ENCODE data around the gene KEAP1. TPM values are rescaled to one million over a fixed set of nuclear protein-coding genes. Genes with fewer than 3 reads are reported as not detected.

KEAP1 gene
- polyA plus RNA-seq, 1 experiment = 46.7 TPM

DNA sequence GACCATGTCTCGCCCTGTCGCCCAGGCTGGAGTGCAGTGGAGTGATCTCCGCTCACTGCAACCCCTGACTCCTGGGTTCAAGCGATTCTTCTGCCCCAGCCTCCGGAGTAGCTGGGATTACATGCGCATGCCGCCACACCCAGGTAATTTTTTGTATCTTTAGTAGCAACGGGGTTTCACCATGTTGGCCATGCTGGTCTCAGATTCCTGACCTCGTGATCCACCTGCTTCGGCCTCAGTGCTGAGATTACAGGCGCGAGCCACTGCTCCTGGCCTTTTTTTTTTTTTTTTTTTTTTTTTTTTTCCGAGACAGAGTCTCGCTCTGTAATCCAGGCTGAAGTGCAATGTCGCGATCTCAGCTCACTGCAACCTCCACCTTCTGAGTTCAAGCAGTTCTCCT is 4.9 kb upstream of the KEAP1 start:
- H3K27me3 ChIP-seq (ENCODE audit: control insufficient read depth, insufficient read depth, low read length) = peaks cover 17% of the 10 kb centered on the region
- no peak overlapping the region for H3K27ac ChIP-seq (ENCODE audit: low read depth, low read length)
- H3K9me3 ChIP-seq (ENCODE audit: control insufficient read depth, insufficient read depth, low read length) = no peaks in the 10 kb centered on the region
- H3K4me3 ChIP-seq (ENCODE audit: low read depth, low read length) = no peak overlapping the region
- no peak for DNase-seq (ENCODE audit: low read depth, low spot score)
- TF ChIP-seq, protein P1, sequence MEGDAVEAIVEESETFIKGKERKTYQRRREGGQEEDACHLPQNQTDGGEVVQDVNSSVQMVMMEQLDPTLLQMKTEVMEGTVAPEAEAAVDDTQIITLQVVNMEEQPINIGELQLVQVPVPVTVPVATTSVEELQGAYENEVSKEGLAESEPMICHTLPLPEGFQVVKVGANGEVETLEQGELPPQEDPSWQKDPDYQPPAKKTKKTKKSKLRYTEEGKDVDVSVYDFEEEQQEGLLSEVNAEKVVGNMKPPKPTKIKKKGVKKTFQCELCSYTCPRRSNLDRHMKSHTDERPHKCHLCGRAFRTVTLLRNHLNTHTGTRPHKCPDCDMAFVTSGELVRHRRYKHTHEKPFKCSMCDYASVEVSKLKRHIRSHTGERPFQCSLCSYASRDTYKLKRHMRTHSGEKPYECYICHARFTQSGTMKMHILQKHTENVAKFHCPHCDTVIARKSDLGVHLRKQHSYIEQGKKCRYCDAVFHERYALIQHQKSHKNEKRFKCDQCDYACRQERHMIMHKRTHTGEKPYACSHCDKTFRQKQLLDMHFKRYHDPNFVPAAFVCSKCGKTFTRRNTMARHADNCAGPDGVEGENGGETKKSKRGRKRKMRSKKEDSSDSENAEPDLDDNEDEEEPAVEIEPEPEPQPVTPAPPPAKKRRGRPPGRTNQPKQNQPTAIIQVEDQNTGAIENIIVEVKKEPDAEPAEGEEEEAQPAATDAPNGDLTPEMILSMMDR (IDR thresholded peaks at IDR 0.05; ENCODE audit: low read depth, low read length) = no peak
- ChIA-PET CTCF (interaction anchor here (0.6 to 1.9 kb wide), 5 partner anchors 9 to 192 kb away, joined by 3 to 5 read pairs (median 3); no protein-coding TSS in a partner anchor), POLR2A (interaction anchor here (0.6 kb wide), 1 partner anchor 833 kb away, joined by 7 read pairs; the partner anchor contains the start of gene ZNF562)

DNA sequence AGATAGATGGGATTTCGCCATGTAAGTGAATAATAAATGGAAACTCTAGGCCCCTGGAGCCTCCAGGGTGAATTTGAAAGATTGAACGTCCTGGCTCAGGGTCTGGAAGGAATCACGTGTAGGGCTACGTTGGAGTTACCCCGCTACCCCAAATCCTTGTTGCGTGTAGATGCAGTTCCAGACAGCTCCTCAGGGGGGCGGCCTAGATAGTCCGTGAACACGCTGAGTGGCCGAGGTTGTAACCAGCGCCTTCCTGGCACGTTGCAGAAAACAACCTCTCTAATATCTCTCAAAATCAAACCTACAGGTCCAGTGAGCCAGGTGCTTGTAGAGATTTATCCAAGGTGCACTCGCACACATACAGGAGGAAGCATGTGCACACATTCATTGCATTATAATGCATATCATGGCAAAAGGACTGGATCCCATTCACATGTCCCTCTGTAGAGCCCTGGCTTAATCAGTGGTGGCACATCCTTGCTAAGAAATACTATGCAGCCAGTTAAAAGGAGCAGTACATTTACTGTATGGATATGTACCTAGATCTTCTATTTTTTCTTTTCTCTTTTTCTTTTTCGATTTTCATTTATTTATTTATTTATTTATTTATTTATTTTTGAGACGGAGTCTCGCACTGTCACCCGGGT is 2.5 kb upstream of the KEAP1 start:
- POLR2A ChIA-PET = no interaction called here
- H3K27ac ChIP-seq (ENCODE audit: low read depth, low read length) = no peak overlapping the region
- H3K9me3 ChIP-seq (ENCODE audit: control insufficient read depth, insufficient read depth, low read length) = no peaks in the 10 kb centered on the region; the same call in 1 of the 2 replicates
- H3K27me3 ChIP-seq (ENCODE audit: control insufficient read depth, insufficient read depth, low read length) = peaks cover 3% of the 10 kb centered on the region
- CTCF ChIA-PET = interaction anchor here (0.5 to 1.4 kb wide), 10 partner anchors 18 to 139 kb away, joined by 3 to 6 read pairs (median 4); partner anchors contain the start of gene CDC37
- TF ChIP-seq, protein P1 (IDR thresholded peaks at IDR 0.05; ENCODE audit: low read depth, low read length) = peak; percentile 81
- H3K4me3 ChIP-seq (ENCODE audit: low read depth, low read length) = no peak overlapping the region
- DNase-seq (ENCODE audit: low read depth, low spot score) = no peak

DNA sequence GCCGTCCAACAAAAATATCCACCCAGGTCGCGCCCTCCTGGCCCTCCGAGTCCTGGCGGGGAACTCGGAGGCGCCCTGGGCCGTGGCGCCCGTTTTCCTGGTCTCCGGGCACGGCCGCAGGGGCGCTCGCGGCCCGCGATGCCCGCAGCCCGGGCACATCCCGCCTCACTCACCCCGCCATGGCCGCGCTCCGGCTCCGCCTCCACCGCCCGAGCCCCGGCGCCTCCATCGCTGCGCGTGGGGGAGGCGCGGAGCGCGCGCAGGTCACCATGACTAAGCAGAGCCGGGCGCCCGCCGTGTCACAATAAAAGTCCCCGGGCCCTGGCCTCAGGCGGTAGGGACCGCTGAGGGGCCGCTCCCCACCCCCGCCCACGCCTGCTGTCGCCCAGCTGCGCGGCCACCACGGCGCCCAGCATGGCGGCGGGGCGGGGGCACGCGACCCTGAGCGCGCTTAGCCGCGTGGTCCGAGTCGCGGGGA is 593 bp downstream of the KEAP1 start:
- Histone ChIP-seq H3K9me3 (ENCODE audit: control insufficient read depth, insufficient read depth, low read length) (no peaks in the 10 kb centered on the region; the same call in 1 of the 2 replicates), H3K27ac (ENCODE audit: low read depth, low read length) (peak overlapping the region; percentile 92), H3K4me3 (ENCODE audit: low read depth, low read length) (peak overlapping the region; percentile 82), H3K27me3 (ENCODE audit: control insufficient read depth, insufficient read depth, low read length) (no peaks in the 10 kb centered on the region)
- peak; percentile 38 for DNase-seq (ENCODE audit: low read depth, low spot score)
- ChIA-PET CTCF (interaction anchor here (0.6 kb wide), 1 partner anchor 59 kb away, joined by 3 read pairs; no protein-coding TSS in a partner anchor), POLR2A (interaction anchor here (0.6 kb wide), 1 partner anchor 150 kb away, joined by 7 read pairs; no protein-coding TSS in a partner anchor)
- TF ChIP-seq, protein P1 (IDR thresholded peaks at IDR 0.05; ENCODE audit: low read depth, low read length) = no peak

DNA sequence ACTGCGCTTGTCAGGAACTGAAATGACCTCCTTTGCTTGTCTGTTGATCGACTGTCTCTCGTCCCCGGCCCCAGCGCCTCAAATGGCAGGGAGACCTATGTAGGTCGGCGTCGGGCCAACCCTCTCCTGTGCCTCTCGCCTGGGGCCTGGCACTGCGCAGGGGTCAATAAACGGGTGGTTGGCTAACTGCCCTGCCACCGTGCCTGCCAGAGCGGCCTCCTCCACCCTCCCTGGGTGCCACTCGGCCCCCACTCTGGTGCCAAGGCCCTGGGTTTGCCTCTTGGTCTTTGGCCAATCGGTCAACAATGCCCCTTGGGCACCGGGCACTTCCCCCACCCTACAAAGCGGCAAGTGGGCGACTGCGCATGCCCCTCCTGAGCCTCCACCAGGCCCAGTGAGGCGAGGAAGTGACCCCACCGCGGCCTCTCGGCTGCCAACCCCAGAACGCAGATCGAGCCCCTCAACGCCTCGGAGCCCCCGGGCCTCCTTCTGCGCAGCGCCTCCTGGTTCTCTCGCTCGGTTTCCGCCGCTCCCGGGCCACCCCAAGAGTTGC is 1.1 kb downstream of the KEAP1 start:
- CTCF ChIA-PET = no interaction called here
- Histone ChIP-seq H3K4me3 (ENCODE audit: low read depth, low read length) (peak overlapping the region; percentile 82), H3K9me3 (ENCODE audit: control insufficient read depth, insufficient read depth, low read length) (no peaks in the 10 kb centered on the region; the same call in 1 of the 2 replicates), H3K27me3 (ENCODE audit: control insufficient read depth, insufficient read depth, low read length) (no peaks in the 10 kb centered on the region), H3K27ac (ENCODE audit: low read depth, low read length) (peak overlapping the region; percentile 92)
- POLR2A ChIA-PET = interaction anchor here (0.6 kb wide), 1 partner anchor 150 kb away, joined by 7 read pairs; no protein-coding TSS in a partner anchor
- no peak for DNase-seq (ENCODE audit: low read depth, low spot score)
- TF ChIP-seq, protein P1 (IDR thresholded peaks at IDR 0.05; ENCODE audit: low read depth, low read length) = no peak

DNA sequence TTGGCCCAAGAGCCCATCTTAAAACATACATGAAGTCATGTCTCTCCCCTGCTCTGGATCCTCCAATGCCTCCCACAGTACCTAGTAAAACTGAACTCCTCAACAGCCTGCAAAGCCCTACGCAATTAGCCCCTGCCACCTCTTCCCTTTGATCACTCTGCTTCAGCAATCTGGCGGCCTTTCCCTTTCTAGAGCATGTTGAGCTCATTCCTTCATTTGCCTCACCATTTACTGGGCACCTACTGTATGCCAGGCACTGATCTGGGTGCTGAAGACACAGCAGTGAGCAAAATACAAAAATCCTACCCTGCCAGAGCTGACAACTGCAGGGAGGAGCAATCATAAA is 2.9 kb downstream of the KEAP1 start:
- CTCF ChIA-PET = interaction anchor here (0.6 to 1.0 kb wide), 2 partner anchors 22 to 63 kb away, joined by 3 to 4 read pairs; no protein-coding TSS in a partner anchor
- Histone ChIP-seq H3K4me3 (ENCODE audit: low read depth, low read length) (no peak overlapping the region), H3K27me3 (ENCODE audit: control insufficient read depth, insufficient read depth, low read length) (no peaks in the 10 kb centered on the region), H3K9me3 (ENCODE audit: control insufficient read depth, insufficient read depth, low read length) (no peaks in the 10 kb centered on the region; the same call in 1 of the 2 replicates), H3K27ac (ENCODE audit: low read depth, low read length) (no peak overlapping the region)
- TF ChIP-seq, protein P1 (IDR thresholded peaks at IDR 0.05; ENCODE audit: low read depth, low read length) = no peak
- no peak for DNase-seq (ENCODE audit: low read depth, low spot score)
- POLR2A ChIA-PET = interaction anchor here (0.7 kb wide), 1 partner anchor 62 kb away, joined by 7 read pairs; no protein-coding TSS in a partner anchor

Measured in AG04450 (cell line).